Measurements from ENCODE around the gene GSG1L. TPM values are rescaled to one million over a fixed set of nuclear protein-coding genes. Genes with fewer than 3 reads are reported as not detected.

Gene GSG1L
- total and polyA plus RNA-seq, 9 of the 15 experiments (the other 6 are each of a cell fraction or from before 2014, with no cell fraction given): not detected

DNA sequence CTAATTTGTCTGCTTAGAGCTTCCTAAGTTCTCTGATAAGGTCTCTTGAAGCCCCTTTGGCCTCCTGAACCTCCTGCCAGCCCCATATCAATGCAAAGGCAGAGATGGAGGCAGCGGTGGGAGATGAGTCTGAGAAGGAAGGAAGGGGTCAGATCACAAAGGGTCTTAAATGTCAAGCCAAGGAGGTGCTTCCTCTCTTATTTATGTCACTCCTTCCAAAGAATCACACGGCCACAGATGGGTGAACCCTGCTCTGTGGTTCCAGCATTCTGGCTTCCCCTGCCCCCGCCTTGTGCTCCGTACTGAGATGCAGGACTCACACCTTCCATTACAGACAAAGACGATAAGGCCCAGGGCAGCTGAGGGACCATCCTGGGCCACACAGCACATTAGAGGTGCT, 96.3 kb downstream of the GSG1L start (continued):
- TF ChIP-seq, protein P1, sequence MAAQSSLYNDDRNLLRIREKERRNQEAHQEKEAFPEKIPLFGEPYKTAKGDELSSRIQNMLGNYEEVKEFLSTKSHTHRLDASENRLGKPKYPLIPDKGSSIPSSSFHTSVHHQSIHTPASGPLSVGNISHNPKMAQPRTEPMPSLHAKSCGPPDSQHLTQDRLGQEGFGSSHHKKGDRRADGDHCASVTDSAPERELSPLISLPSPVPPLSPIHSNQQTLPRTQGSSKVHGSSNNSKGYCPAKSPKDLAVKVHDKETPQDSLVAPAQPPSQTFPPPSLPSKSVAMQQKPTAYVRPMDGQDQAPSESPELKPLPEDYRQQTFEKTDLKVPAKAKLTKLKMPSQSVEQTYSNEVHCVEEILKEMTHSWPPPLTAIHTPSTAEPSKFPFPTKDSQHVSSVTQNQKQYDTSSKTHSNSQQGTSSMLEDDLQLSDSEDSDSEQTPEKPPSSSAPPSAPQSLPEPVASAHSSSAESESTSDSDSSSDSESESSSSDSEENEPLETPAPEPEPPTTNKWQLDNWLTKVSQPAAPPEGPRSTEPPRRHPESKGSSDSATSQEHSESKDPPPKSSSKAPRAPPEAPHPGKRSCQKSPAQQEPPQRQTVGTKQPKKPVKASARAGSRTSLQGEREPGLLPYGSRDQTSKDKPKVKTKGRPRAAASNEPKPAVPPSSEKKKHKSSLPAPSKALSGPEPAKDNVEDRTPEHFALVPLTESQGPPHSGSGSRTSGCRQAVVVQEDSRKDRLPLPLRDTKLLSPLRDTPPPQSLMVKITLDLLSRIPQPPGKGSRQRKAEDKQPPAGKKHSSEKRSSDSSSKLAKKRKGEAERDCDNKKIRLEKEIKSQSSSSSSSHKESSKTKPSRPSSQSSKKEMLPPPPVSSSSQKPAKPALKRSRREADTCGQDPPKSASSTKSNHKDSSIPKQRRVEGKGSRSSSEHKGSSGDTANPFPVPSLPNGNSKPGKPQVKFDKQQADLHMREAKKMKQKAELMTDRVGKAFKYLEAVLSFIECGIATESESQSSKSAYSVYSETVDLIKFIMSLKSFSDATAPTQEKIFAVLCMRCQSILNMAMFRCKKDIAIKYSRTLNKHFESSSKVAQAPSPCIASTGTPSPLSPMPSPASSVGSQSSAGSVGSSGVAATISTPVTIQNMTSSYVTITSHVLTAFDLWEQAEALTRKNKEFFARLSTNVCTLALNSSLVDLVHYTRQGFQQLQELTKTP (IDR thresholded peaks at IDR 0.05; ENCODE audit: low read depth in 1 of 2, partially characterized antibody in 2 of 2): no peak
- TF ChIP-seq ZKSCAN1 (IDR thresholded peaks at IDR 0.05; ENCODE audit: low read depth, low read length): no peak
- TF ChIP-seq TFE3 (CRISPR knock-in tag; IDR thresholded peaks at IDR 0.05): no peak
- no peak for TF ChIP-seq ZNF586 (CRISPR knock-in tag; conservative IDR thresholded peaks at IDR 0.05)
- TF ChIP-seq ILK (tag; IDR thresholded peaks at IDR 0.05; ENCODE audit: borderline replicate concordance, low read depth): no peak
- TF ChIP-seq TFAM (CRISPR knock-in tag; conservative IDR thresholded peaks at IDR 0.05): no peak
- TF ChIP-seq CTCF (IDR thresholded peaks at IDR 0.05 in 2 of 3, conservative IDR thresholded peaks at IDR 0.05 in 1 of 3; ENCODE audit: insufficient read depth in 2 of 3, low read depth in 1 of 3, low read length in 3 of 3): no peak
- TF ChIP-seq, protein P2, sequence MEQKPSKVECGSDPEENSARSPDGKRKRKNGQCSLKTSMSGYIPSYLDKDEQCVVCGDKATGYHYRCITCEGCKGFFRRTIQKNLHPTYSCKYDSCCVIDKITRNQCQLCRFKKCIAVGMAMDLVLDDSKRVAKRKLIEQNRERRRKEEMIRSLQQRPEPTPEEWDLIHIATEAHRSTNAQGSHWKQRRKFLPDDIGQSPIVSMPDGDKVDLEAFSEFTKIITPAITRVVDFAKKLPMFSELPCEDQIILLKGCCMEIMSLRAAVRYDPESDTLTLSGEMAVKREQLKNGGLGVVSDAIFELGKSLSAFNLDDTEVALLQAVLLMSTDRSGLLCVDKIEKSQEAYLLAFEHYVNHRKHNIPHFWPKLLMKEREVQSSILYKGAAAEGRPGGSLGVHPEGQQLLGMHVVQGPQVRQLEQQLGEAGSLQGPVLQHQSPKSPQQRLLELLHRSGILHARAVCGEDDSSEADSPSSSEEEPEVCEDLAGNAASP (IDR thresholded peaks at IDR 0.05): no peak
- no peak for TF ChIP-seq ARID2 (IDR thresholded peaks at IDR 0.05)
- no peak for TF ChIP-seq THAP7 (CRISPR knock-in tag; IDR thresholded peaks at IDR 0.05)
- no peak for TF ChIP-seq NR0B1 (IDR thresholded peaks at IDR 0.05; ENCODE audit: partially characterized antibody)
- no peak for TF ChIP-seq ZFP1 (CRISPR knock-in tag; IDR thresholded peaks at IDR 0.05)
- no peak for TF ChIP-seq ID3 (CRISPR knock-in tag; IDR thresholded peaks at IDR 0.05)
- peak; percentile 78; the same call in 1 of the 2 replicates for TF ChIP-seq ID3 (tag; IDR thresholded peaks at IDR 0.05)

All from K562 (cell line).